Measurements from ENCODE around the gene HTATIP2. TPM values are rescaled to one million over a fixed set of nuclear protein-coding genes. Genes with fewer than 3 reads are reported as not detected.
"Not testable (repeated sequence)": the region's sequence is repeated elsewhere in the genome, so short reads cannot be mapped to it uniquely, and the experiment has no call there.

Gene HTATIP2
- total RNA-seq, 1 donor from 2014 or later: 26.5 TPM

- ATAC-seq (no peak), DNase-seq (ENCODE audit: low spot score) (no peak)
- intact Hi-C loops (cut with DNase I): no loop called here
Observed at GRCh38 chr11:20367313-20367948, 3.9 kb downstream of the HTATIP2 start.

GRCh38 chr11:20368438-20368837 is 4.9 kb downstream of the HTATIP2 start:
- DNase-seq (ENCODE audit: low spot score) (no peak), ATAC-seq (no peak)
- intact Hi-C loops (cut with DNase I): no loop called here

GRCh38 chr11:20369826-20370225 is 6.3 kb downstream of the HTATIP2 start:
- no peak for ATAC-seq
- intact Hi-C loops (cut with DNase I): no loop called here
- DNase-seq (ENCODE audit: low spot score): no peak

GRCh38 chr11:20372081-20372626 is 8.6 kb downstream of the HTATIP2 start:
- no peak for ATAC-seq
- intact Hi-C loops (cut with DNase I): no loop called here
- DNase-seq (ENCODE audit: low spot score): no peak

GRCh38 chr11:20373147-20373546 is 9.6 kb downstream of the HTATIP2 start:
- DNase-seq (ENCODE audit: low spot score) (no peak), ATAC-seq (no peak)
- intact Hi-C loops (cut with DNase I): no loop called here

- ATAC-seq (no peak), DNase-seq (ENCODE audit: low spot score) (no peak)
- intact Hi-C loops (cut with DNase I): no loop called here
Observed at GRCh38 chr11:20373568-20374209, 10.2 kb downstream of the HTATIP2 start.

- no peak for DNase-seq (ENCODE audit: low spot score)
- intact Hi-C loops (cut with DNase I): no loop called here
- no peak for ATAC-seq
Observed at GRCh38 chr11:20374741-20375300, 11.3 kb downstream of the HTATIP2 start.

- intact Hi-C loops (cut with DNase I): no loop called here
- DNase-seq (ENCODE audit: low spot score) (no peak), ATAC-seq (no peak)
Observed at GRCh38 chr11:20376162-20376730, 12.7 kb downstream of the HTATIP2 start.

GRCh38 chr11:20385996-20386395 is 22.5 kb downstream of the HTATIP2 start:
- ATAC-seq; intact Hi-C loops (cut with DNase I); DNase-seq (ENCODE audit: low spot score): not testable (repeated sequence)

GRCh38 chr11:20387261-20388095 is 24.0 kb downstream of the HTATIP2 start, which contains the start of gene PRMT3:
Gene PRMT3 (plus strand): TSS chr11:20387716. CDS start chr11:20387747, 31 bp downstream.
- DNase-seq (ENCODE audit: low spot score) (peak; percentile 98), ATAC-seq (peak; percentile 99)
- intact Hi-C loops (cut with DNase I): no loop called here

GRCh38 chr11:20388096-20389055 is 24.9 kb downstream of the HTATIP2 start:
- intact Hi-C loops (cut with DNase I): no loop called here
- no peak for DNase-seq (ENCODE audit: low spot score)
- peak; percentile 10 for ATAC-seq

GRCh38 chr11:20397281-20397680 is 33.8 kb downstream of the HTATIP2 start:
- DNase-seq (ENCODE audit: low spot score): no peak
- intact Hi-C loops (cut with DNase I): no loop called here
- no peak for ATAC-seq

- DNase-seq (ENCODE audit: low spot score) (no peak), ATAC-seq (no peak)
- intact Hi-C loops (cut with DNase I): no loop called here
Observed at GRCh38 chr11:20399498-20399897, 36.0 kb downstream of the HTATIP2 start.

- DNase-seq (ENCODE audit: low spot score) (no peak), ATAC-seq (no peak)
- intact Hi-C loops (cut with DNase I): no loop called here
Observed at GRCh38 chr11:20403059-20403458, 39.5 kb downstream of the HTATIP2 start.

- ATAC-seq (no peak), DNase-seq (ENCODE audit: low spot score) (no peak)
- intact Hi-C loops (cut with DNase I): no loop called here
Observed at GRCh38 chr11:20406484-20406883, 43.0 kb downstream of the HTATIP2 start.

GRCh38 chr11:20407344-20407743 is 43.8 kb downstream of the HTATIP2 start:
- intact Hi-C loops (cut with DNase I): no loop called here
- DNase-seq (ENCODE audit: low spot score) (no peak), ATAC-seq (no peak)

GRCh38 chr11:20415432-20415831 is 51.9 kb downstream of the HTATIP2 start:
- intact Hi-C loops (cut with DNase I): no loop called here
- ATAC-seq (no peak), DNase-seq (ENCODE audit: low spot score) (no peak)

GRCh38 chr11:20417771-20418170 is 54.3 kb downstream of the HTATIP2 start:
- no peak for ATAC-seq
- DNase-seq (ENCODE audit: low spot score): no peak
- intact Hi-C loops (cut with DNase I): no loop called here
